ENCODE measurements around the gene NCAM1.

The NCAM1 gene

GRCh38 chr11:113202431-113202830 lies 241.2 kb downstream of the NCAM1 start:
- no peak overlapping the region for H3K4me2 ChIP-seq
- no peak overlapping the region for H3K9ac ChIP-seq
- H4K20me1 ChIP-seq = no peaks in the 10 kb centered on the region
- no peaks in the 10 kb centered on the region for H3K4me1 ChIP-seq
- no peaks in the 10 kb centered on the region for H3K27me3 ChIP-seq
- TF ChIP-seq Cebpa-rat (IDR thresholded peaks at IDR 0.05) = no peak
- no peak overlapping the region for H3K27ac ChIP-seq
- no peaks in the 10 kb centered on the region for H3K36me3 ChIP-seq
- no peak overlapping the region for H3K4me3 ChIP-seq
- no peaks in the 10 kb centered on the region for H3K9me3 ChIP-seq

GRCh38 chr11:113203141-113203753 lies 242.0 kb downstream of the NCAM1 start:
- no peak overlapping the region for H3K27ac ChIP-seq
- no peak for TF ChIP-seq Cebpa-rat (IDR thresholded peaks at IDR 0.05)
- no peaks in the 10 kb centered on the region for H3K9me3 ChIP-seq
- H3K4me3 ChIP-seq = no peak overlapping the region
- H4K20me1 ChIP-seq = no peaks in the 10 kb centered on the region
- no peaks in the 10 kb centered on the region for H3K36me3 ChIP-seq
- no peak overlapping the region for H3K9ac ChIP-seq
- no peaks in the 10 kb centered on the region for H3K4me1 ChIP-seq
- H3K4me2 ChIP-seq = no peak overlapping the region
- H3K27me3 ChIP-seq = no peaks in the 10 kb centered on the region

GRCh38 chr11:113204280-113204679 lies 243.1 kb downstream of the NCAM1 start:
- Histone ChIP-seq H4K20me1 (no peaks in the 10 kb centered on the region), H3K27me3 (no peaks in the 10 kb centered on the region), H3K4me2 (no peak overlapping the region), H3K4me3 (no peak overlapping the region), H3K4me1 (no peaks in the 10 kb centered on the region), H3K27ac (no peak overlapping the region), H3K36me3 (no peaks in the 10 kb centered on the region), H3K9me3 (no peaks in the 10 kb centered on the region), H3K9ac (no peak overlapping the region)
- no peak for TF ChIP-seq Cebpa-rat (IDR thresholded peaks at IDR 0.05)

DNA sequence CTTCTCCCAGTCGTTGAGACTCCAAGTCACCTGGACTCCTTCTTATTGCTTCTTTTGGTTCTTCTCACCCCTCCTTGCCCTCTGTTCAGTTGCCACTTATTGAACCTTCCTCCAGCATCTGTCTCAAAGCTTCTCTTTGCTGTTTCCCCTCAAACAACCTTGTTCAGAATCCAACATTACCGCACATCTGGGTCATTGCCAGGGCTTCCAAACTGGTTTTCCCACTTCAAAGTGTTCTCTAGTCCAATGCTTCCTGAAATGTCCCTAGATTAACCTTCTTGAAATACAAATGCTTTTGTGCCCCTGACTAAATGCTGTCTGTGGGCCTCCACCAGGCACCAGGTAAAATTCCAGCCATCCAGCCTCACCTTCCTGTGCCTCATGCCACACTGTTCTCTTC lies 252.3 kb downstream of the NCAM1 start:
- no peaks in the 10 kb centered on the region for H3K4me1 ChIP-seq
- no peak overlapping the region for H3K9ac ChIP-seq
- no peak for TF ChIP-seq Cebpa-rat (IDR thresholded peaks at IDR 0.05)
- no peaks in the 10 kb centered on the region for H3K9me3 ChIP-seq
- H3K36me3 ChIP-seq = no peaks in the 10 kb centered on the region
- no peak overlapping the region for H3K4me3 ChIP-seq
- H4K20me1 ChIP-seq = no peaks in the 10 kb centered on the region
- H3K27me3 ChIP-seq = no peaks in the 10 kb centered on the region
- no peak overlapping the region for H3K4me2 ChIP-seq
- no peak overlapping the region for H3K27ac ChIP-seq

GRCh38 chr11:113222241-113222640 lies 261.0 kb downstream of the NCAM1 start:
- no peaks in the 10 kb centered on the region for H3K27me3 ChIP-seq
- no peaks in the 10 kb centered on the region for H4K20me1 ChIP-seq
- 0 out of 2 replicates have a peak, but pooled peaks cover 5% of the 10 kb centered on the region for H3K9me3 ChIP-seq
- no peak overlapping the region for H3K9ac ChIP-seq
- H3K4me1 ChIP-seq = no peaks in the 10 kb centered on the region
- H3K4me2 ChIP-seq = no peak overlapping the region
- H3K36me3 ChIP-seq = no peaks in the 10 kb centered on the region
- no peak overlapping the region for H3K27ac ChIP-seq
- H3K4me3 ChIP-seq = no peak overlapping the region
- no peak for TF ChIP-seq Cebpa-rat (IDR thresholded peaks at IDR 0.05)

GRCh38 chr11:113234888-113235287 lies 273.7 kb downstream of the NCAM1 start:
- no peaks in the 10 kb centered on the region for H3K36me3 ChIP-seq
- no peaks in the 10 kb centered on the region for H3K4me1 ChIP-seq
- no peaks in the 10 kb centered on the region for H3K9me3 ChIP-seq
- H3K4me3 ChIP-seq = no peak overlapping the region
- H4K20me1 ChIP-seq = no peaks in the 10 kb centered on the region
- no peak overlapping the region for H3K9ac ChIP-seq
- H3K27me3 ChIP-seq = no peaks in the 10 kb centered on the region
- no peak overlapping the region for H3K27ac ChIP-seq
- no peak for TF ChIP-seq Cebpa-rat (IDR thresholded peaks at IDR 0.05)
- no peak overlapping the region for H3K4me2 ChIP-seq

- Histone ChIP-seq H3K9ac (no peak overlapping the region), H3K4me3 (no peak overlapping the region), H3K4me2 (no peak overlapping the region), H3K36me3 (no peaks in the 10 kb centered on the region), H4K20me1 (no peaks in the 10 kb centered on the region), H3K27me3 (no peaks in the 10 kb centered on the region), H3K27ac (no peak overlapping the region), H3K9me3 (no peaks in the 10 kb centered on the region), H3K4me1 (peaks cover under 1% of the 10 kb centered on the region; the same call in 1 of the 2 replicates)
- TF ChIP-seq Cebpa-rat (IDR thresholded peaks at IDR 0.05) = no peak
These were observed 276.0 kb downstream of the NCAM1 start for GRCh38 chr11:113237261-113237660.

DNA sequence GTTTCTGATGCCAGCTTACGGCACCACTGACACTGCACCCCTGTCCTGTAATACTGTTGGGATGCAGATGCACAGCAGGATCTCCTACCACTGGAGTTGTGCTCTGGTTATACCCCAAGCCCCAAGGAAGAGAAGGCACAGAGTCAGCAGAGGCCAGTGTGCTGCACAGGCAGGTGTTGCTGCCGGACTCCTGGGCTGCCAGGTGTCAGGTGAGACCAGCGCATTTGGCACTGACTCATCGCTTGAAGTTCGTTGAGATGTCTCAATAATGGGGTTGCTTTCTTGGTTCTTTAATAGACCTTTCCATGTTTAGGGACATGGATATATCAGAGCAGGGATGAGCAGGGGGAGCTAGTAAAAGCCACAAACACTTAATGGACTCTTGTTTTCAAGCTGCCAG lies 277.5 kb downstream of the NCAM1 start:
- Histone ChIP-seq H3K9ac (no peak overlapping the region), H3K9me3 (no peaks in the 10 kb centered on the region), H3K27me3 (no peaks in the 10 kb centered on the region), H3K4me1 (peaks cover 12% of the 10 kb centered on the region), H3K36me3 (no peaks in the 10 kb centered on the region), H3K4me2 (no peak overlapping the region), H4K20me1 (no peaks in the 10 kb centered on the region), H3K27ac (no peak overlapping the region), H3K4me3 (no peak overlapping the region)
- no peak for TF ChIP-seq Cebpa-rat (IDR thresholded peaks at IDR 0.05)

DNA sequence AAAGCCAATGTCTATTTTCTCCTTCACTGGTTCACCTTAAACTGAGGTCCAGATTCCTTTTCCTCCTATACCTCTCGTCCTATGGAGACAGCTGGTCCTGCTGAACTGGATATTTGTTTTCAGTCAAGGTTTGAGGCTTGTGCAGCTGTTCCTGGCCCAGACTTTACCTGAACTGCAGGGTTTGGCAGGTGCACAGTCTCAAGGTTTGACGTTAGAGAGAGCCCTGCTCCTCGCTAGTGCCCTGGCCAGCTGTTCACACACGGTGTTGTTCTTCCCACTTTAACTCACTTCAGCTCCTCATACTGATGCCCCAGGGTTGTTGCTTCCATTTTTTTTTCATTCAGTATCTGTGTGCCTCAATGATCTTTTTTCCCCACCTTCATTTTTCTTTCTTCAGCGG lies 279.2 kb downstream of the NCAM1 start:
- H3K4me1 ChIP-seq = peaks cover 12% of the 10 kb centered on the region
- H4K20me1 ChIP-seq = no peaks in the 10 kb centered on the region
- H3K27ac ChIP-seq = no peak overlapping the region
- no peak overlapping the region for H3K4me3 ChIP-seq
- no peak overlapping the region for H3K4me2 ChIP-seq
- H3K9me3 ChIP-seq = no peaks in the 10 kb centered on the region
- H3K36me3 ChIP-seq = no peaks in the 10 kb centered on the region
- H3K27me3 ChIP-seq = no peaks in the 10 kb centered on the region
- no peak overlapping the region for H3K9ac ChIP-seq
- TF ChIP-seq Cebpa-rat (IDR thresholded peaks at IDR 0.05) = no peak

DNA sequence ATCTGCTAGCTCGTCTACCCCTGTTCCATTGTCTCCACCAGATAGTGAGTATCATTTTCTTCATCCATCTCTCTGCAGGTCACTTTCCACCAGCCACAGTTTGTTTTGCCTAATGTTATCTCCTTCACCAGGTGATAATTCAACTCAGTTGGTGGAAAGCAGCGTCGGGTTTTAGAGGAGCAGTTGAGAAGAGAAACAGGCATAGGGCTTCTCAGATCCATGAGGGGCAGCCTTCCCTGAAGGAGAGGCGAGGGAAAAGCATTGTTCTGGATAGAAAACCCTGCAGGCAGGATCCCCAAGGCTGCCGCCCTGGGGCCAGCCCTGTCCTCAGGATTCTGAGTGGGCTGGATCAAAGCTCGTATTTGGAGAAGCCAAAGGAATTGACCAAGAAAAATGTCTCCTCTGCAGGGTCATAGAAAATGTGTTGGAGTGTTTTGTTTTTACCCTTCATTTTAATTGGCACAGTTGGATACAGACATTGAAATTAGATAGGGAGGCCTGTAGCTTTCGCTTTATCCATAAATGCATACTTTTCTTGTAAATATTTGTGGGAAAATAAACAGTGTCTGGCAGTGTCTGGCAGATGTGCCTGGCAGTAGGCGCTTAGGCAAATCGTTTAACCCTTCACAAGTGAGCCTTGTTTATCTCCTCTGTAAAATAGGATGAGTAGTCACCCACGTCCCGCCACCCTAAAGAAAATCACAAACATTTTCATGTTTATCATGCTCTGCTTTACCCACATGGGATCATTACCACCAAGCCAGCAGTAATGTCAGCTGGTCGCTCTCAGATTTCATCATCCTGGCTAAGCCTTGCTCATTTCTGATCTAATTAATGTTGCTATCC lies 279.8 kb downstream of the NCAM1 start:
- H3K4me1 ChIP-seq = peaks cover 12% of the 10 kb centered on the region
- H3K27ac ChIP-seq = no peak overlapping the region
- H3K4me2 ChIP-seq = no peak overlapping the region
- TF ChIP-seq Cebpa-rat (IDR thresholded peaks at IDR 0.05) = no peak
- H4K20me1 ChIP-seq = no peaks in the 10 kb centered on the region
- no peak overlapping the region for H3K9ac ChIP-seq
- H3K27me3 ChIP-seq = no peaks in the 10 kb centered on the region
- no peaks in the 10 kb centered on the region for H3K36me3 ChIP-seq
- no peak overlapping the region for H3K4me3 ChIP-seq
- no peaks in the 10 kb centered on the region for H3K9me3 ChIP-seq
